ENCODE data around the gene COL25A1. TPM values are rescaled to one million over a fixed set of nuclear protein-coding genes. Genes with fewer than 3 reads are reported as not detected.
"Not testable (repeated sequence)": the region's sequence is repeated elsewhere in the genome, so short reads cannot be mapped to it uniquely, and the experiment has no call there.

Gene COL25A1
- total RNA-seq, 1 experiment from 2014 or later: not detected

DNA sequence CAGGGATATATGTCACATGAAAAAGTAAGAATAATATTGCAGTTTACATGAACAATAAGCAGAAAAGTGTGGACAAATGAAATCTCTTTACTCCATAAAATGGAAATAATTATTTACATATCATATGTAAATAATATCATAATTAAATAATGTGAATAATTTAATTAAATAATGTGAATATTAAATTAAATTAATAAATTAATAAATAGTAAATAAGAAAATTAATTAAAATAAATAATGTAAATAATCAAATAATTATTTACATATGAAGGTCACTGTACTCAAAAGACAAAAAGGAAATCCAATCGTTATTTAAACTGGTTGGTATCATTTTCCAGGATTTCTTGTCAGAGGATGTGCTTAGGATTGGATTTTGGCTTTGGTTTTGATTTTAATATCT, 338.5 kb downstream of the COL25A1 start:
- no peak for DNase-seq (ENCODE audit: low read depth)

GRCh38 chr4:108959491-108959890, 343.0 kb downstream of the COL25A1 start:
- DNase-seq (ENCODE audit: low read depth): no peak

DNA sequence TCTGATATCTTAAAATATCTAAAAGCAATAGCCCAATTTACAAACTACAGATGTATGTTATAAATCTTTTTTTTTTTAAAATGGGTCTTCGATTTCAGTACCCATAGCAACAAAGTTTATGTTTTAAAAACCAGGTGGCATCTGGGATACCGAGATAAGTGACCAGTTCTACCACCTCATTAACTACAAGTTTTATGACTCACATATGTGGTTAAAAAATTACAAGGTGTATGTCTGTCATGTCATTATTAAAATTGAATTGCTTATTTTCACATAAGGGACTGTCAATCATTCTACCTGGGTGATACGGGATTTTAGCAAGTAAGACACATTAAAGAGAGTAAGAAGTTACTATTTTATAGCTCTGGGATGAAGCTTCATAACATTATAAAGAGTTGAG, 347.6 kb downstream of the COL25A1 start:
- no peak for DNase-seq (ENCODE audit: low read depth)

DNA sequence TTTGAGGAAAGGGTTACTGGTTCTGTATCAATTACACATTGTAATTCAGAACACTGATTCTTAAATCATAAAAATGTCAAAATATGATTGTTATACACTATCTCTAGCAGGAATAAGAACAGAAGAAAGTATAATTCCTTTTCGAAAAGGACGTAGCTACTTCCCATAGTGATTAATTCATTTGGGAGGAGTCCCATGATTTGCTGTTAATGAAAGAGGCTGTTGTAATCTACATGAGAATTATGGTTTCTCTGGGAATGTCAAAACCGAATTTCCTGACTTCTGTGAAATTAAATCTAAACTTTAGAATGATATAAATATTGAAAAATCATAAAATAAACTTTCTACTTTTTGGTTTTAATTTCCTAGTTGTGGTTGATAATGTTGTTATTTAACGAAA, 348.5 kb downstream of the COL25A1 start:
- DNase-seq (ENCODE audit: low read depth): no peak

DNA sequence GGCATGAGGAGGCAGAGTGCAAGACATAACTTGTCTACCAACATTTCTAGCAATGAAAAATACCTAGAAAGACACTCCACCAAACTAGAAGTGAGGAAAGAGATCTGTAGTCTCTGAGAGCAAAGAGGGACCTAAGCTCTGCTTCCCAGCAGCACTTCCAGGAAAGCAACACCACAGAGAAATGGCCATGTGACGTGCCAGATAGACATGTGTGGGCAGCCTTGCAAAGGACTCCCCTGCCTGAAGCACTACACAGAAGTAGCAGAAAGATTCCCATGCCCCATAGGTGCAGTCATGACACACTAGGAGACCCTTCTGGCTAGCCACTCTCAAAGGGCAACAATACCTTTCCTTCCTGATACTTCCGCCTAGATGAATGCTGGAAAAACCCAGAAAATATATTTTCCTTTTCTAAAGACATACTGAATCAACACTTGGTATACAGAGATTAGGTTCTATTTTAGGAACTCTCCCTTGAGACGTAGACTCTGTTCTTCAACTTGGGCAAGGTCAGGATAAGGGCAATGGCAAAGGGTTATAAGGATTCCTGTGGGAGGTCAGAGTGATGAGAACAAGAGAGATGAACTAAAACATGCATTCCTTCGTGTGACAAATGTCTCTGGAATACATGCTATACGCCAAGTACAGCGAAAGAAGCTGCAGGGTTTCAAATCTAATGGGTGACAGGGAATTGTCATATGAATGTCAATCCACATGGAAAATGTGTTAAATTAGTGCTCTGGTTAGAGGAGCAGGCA, 352.1 kb downstream of the COL25A1 start:
- DNase-seq (ENCODE audit: low read depth): no peak

DNA sequence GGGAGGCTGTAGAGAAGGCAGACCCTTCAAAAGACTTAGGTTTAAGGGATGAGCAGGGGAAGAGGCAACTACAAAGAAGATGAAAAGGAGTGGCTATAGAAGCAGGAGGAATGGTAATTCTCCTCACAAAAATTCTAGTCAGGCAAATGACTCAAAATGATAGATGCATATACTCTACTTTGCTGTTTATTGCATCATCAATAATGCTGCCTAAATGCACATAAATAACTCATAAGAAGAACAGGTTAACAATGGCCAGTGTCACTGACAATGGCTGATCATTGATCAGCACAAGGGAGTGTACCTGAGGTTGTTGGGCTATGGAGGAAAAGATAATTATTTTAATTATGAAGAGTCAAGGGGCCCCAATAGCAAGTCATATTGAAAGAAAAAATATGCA, 354.9 kb downstream of the COL25A1 start:
- no peak for DNase-seq (ENCODE audit: low read depth)

DNA sequence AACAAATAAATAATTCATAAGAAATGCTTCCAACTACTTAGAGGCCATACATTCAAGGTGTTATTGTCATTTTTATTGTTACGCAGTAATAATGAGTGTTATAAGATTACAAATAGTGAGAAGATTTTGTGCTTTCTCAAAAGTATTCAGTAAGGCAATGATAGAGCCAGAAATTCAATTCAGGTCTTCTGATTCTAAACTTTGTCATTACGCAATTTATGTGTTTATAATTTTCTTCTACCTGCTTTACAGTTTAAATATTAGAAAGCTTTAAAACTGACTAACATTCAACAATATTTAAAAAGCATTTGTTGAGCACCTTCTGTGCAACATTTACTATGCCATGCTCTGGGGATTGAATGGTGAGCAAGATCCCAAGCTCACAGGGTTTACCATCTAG, 356.2 kb downstream of the COL25A1 start:
- DNase-seq (ENCODE audit: low read depth): no peak

GRCh38 chr4:108943976-108944591, 358.4 kb downstream of the COL25A1 start:
- DNase-seq (ENCODE audit: low read depth): no peak

DNA sequence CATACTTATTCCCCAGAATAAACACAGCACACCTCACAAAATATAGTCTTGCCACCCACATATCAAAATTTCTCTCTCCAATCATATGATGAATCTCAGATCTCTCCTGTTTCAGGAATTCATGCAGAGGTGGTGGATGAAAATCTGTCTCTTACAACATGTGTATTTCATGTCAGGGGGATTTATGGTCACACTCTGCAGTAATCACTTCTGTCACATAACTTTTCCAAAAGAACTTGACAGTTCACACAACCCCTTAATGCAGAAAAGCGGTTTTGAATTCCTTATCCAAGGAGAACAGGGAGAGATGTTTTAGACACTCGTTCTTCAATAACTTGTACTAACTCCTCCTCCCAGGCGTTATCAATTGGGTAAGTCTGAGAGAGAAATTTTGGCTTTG, 359.1 kb downstream of the COL25A1 start:
- DNase-seq (ENCODE audit: low read depth): no peak

GRCh38 chr4:108941904-108942430, 360.5 kb downstream of the COL25A1 start:
- DNase-seq (ENCODE audit: low read depth): no peak

DNA sequence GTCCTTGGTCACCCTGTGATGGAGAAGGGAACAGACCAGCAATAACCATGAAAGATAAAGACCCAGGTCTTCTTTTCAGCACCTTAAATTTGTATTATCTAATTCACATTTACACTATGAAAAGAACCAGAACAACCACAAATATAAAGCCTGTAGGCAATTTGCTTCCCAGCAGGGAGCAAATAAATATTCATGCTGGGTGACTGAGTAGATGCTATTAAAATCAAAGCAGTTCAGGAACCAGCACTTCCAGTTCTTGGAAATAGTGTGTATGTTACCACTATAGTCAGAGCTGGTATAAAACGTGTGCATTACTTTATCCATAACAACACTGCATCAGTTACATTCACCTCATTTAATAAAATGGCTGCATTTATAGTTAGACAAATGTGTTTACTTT, 361.8 kb downstream of the COL25A1 start:
- no peak for DNase-seq (ENCODE audit: low read depth)

- DNase-seq (ENCODE audit: low read depth): peak; percentile 18
Observed at GRCh38 chr4:108940149-108940548, 362.3 kb downstream of the COL25A1 start.

- DNase-seq (ENCODE audit: low read depth): peak; percentile 57
Observed at GRCh38 chr4:108937066-108937465, 365.4 kb downstream of the COL25A1 start.

GRCh38 chr4:108933925-108934324, 368.5 kb downstream of the COL25A1 start:
- not testable (repeated sequence) for DNase-seq (ENCODE audit: low read depth)

- DNase-seq (ENCODE audit: low read depth): no peak
Observed at GRCh38 chr4:108933046-108933445, 369.4 kb downstream of the COL25A1 start.

DNA sequence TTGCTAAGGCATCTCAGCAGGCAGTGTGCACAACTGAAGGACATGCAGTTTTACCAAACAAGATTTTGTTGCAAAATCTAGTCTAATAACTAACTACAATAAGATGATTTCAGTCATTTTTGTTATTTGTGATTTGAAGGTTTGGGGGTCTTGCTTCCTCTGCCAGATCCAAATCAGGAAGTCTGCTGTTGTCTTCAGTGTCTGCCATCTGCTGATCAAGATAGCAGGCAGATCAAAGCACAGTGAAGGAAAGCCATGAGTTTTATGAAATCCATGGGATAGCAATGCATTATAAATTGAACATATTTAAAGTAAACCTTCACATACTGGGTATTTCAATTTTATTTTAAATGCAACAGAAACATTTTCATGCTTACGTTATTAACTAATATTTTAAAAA, 370.5 kb downstream of the COL25A1 start:
- DNase-seq (ENCODE audit: low read depth): no peak

- DNase-seq (ENCODE audit: low read depth): no peak
Observed at GRCh38 chr4:108930186-108930585, 372.3 kb downstream of the COL25A1 start.

GRCh38 chr4:108926781-108927180, 375.7 kb downstream of the COL25A1 start:
- no peak for DNase-seq (ENCODE audit: low read depth)

- DNase-seq (ENCODE audit: low read depth): no peak
Observed at GRCh38 chr4:108926061-108926460, 376.4 kb downstream of the COL25A1 start.

GRCh38 chr4:108922191-108922590, 380.3 kb downstream of the COL25A1 start:
- no peak for DNase-seq (ENCODE audit: low read depth)

DNA sequence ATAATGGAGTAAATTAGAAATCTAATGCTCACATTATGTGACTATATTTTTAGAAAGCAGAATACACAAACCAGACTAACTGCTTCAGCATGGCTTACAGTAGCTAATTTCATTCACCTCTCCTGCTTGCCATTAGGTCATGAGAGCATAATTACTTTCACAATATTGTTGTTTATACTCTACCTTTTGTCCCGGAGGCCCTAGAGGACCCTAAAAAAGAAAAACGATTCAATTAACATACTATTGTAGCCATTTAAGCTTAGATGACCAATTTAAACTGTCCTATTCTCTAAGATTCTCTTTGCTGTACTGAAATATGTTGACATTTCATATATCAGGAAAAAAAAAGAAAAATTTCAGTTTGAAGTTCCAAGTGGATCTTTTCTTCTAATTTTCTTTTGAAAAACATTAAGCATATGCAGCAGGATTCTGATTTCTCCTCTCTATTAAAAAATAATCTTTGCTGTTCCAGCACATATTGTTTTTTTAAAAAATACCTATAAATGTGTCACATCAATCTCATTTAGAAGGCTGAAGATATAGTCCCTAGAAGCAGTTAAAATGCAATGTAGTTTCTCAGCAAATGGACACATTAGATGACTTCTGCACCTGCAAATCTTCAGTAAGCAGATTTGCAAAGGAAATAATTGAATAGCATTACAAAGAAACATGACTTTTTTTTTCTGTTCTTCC, 381.9 kb downstream of the COL25A1 start:
- DNase-seq (ENCODE audit: low read depth): no peak

DNA sequence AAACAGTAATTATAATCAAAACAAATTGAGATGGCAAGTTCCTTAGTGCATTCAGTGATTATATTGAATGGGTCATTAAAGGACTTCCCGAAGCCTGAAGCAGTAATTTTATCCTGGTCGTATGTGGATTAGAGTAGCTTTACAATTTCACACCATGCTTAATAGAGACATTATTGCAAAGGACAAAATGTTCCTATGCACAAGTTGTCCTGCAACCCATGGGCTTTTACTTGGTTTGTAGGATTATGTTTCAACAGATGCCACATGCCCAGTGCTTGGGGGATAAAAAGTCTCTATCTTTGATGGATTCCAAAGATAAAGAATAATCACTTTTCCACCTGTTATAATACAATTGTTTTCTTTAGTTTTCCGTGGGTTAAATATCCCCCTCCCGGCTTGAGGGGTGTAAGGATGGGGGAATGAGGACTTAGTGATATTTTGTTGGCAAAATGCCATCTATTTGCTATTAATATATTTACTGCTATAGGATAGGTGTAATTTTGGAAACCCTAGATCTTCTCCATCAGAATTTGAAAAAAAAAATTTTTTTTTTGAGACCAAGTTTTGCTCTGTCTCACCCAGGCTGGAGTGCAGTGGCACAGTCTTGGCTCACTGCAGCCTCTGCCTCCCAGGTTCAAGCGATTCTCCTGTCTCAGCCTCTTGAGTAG, 383.1 kb downstream of the COL25A1 start:
- DNase-seq (ENCODE audit: low read depth): no peak
